ENCODE data around the gene ATP2B3.

- TF ChIP-seq POLR2A (IDR thresholded peaks at IDR 0.05; ENCODE audit: low read depth, low read length) = no peak
- no peak for TF ChIP-seq MYC (IDR thresholded peaks at IDR 0.05; ENCODE audit: low read depth, low read length)
- TF ChIP-seq CTCF (IDR thresholded peaks at IDR 0.05; ENCODE audit: extremely low read depth in 1 of 2, insufficient read depth in 1 of 2, low read depth in 1 of 2, low read length in 2 of 2) = no peak
Observed at GRCh38 chrX:153593811-153594500, 76.5 kb downstream of the ATP2B3 start.
